Measurements from ENCODE around the gene ABCB1. TPM values are rescaled to one million over a fixed set of nuclear protein-coding genes. Genes with fewer than 3 reads are reported as not detected.
A peak's percentile ranks its signal among the peaks of the same experiment; 100 is the strongest.

The ABCB1 gene
- 0.15 TPM for polyA plus RNA-seq (2013, experiment 1 of 2)
- polyA plus RNA-seq (2013, experiment 2 of 2) = 0.11 TPM

- Histone ChIP-seq H3K4me3 (ENCODE audit: low read length) (no peak within 1 kb of the TSS), H3K4ac (ENCODE audit: low read depth, low read length) (no peak within 1 kb of the TSS), H2AK5ac (ENCODE audit: low read length) (no peak within 1 kb of the TSS), H4K5ac (ENCODE audit: low read length) (no peak within 1 kb of the TSS), H3K4me2 (ENCODE audit: low read length) (peak within 1 kb of the TSS; percentile 85), H3K23ac (ENCODE audit: low read length) (no peak within 1 kb of the TSS), H2BK15ac (replicated peaks; ENCODE audit: low read depth) (no peak within 1 kb of the TSS), H4K8ac (ENCODE audit: low read depth, low read length) (no peak within 1 kb of the TSS), H3K4me1 (ENCODE audit: control insufficient read depth, low read depth, low read length) (no peaks in the 10 kb centered on the region), H3K27ac (ENCODE audit: low read depth, low read length) (no peak within 1 kb of the TSS), H3K79me2 (ENCODE audit: control insufficient read depth, insufficient read depth, low read length) (no peaks in the 10 kb centered on the region), H3K36me3 (ENCODE audit: control insufficient read depth, insufficient read depth, low read length) (no peaks in the 10 kb centered on the region), H3K79me1 (ENCODE audit: low read length) (no peaks in the 10 kb centered on the region), H3K27me3 (ENCODE audit: insufficient read depth, low read length, poor library complexity) (peaks cover 6% of the 10 kb centered on the region), H3K9ac (ENCODE audit: low read length) (no peak within 1 kb of the TSS), H3K18ac (ENCODE audit: low read length) (no peak within 1 kb of the TSS), H2BK5ac (ENCODE audit: low read length) (no peak within 1 kb of the TSS), H3K56ac (ENCODE audit: low read length) (no peak within 1 kb of the TSS), H2BK120ac (ENCODE audit: low read depth, low read length) (no peak within 1 kb of the TSS)
- no CpG with 5 or more reads among the region's 61 CpGs for WGBS (ENCODE audit: extremely low coverage, insufficient coverage, low lambda C conversion rate)
- DNase-seq = peak; percentile 83
Measured at GRCh38 chr7:87600130-87601124, at the start of gene ABCB1. Gene ABCB1 (minus strand): TSS chr7:87600884. CDS start chr7:87600184, 700 bp downstream.

- no peak overlapping the region for H3K56ac ChIP-seq (ENCODE audit: low read length)
- H3K23ac ChIP-seq (ENCODE audit: low read length) = no peak overlapping the region
- H4K8ac ChIP-seq (ENCODE audit: low read depth, low read length) = no peak overlapping the region
- no peak overlapping the region for H2BK120ac ChIP-seq (ENCODE audit: low read depth, low read length)
- H3K4me1 ChIP-seq (ENCODE audit: control insufficient read depth, low read depth, low read length) = no peaks in the 10 kb centered on the region
- H3K4ac ChIP-seq (ENCODE audit: low read depth, low read length) = no peak overlapping the region
- no peak overlapping the region for H3K9ac ChIP-seq (ENCODE audit: low read length)
- H2AK5ac ChIP-seq (ENCODE audit: low read length) = no peak overlapping the region
- H3K4me2 ChIP-seq (ENCODE audit: low read length) = no peak overlapping the region
- H3K27ac ChIP-seq (ENCODE audit: low read depth, low read length) = no peak overlapping the region
- 100% methylated on average over 1 of the region's 1 CpG for WGBS (ENCODE audit: extremely low coverage, insufficient coverage, low lambda C conversion rate)
- no peak overlapping the region for H2BK15ac ChIP-seq (replicated peaks; ENCODE audit: low read depth)
- H3K27me3 ChIP-seq (ENCODE audit: insufficient read depth, low read length, poor library complexity) = no peaks in the 10 kb centered on the region
- H3K18ac ChIP-seq (ENCODE audit: low read length) = no peak overlapping the region
- H3K79me1 ChIP-seq (ENCODE audit: low read length) = no peaks in the 10 kb centered on the region
- H3K4me3 ChIP-seq (ENCODE audit: low read length) = no peak overlapping the region
- no peaks in the 10 kb centered on the region for H3K79me2 ChIP-seq (ENCODE audit: control insufficient read depth, insufficient read depth, low read length)
- H3K36me3 ChIP-seq (ENCODE audit: control insufficient read depth, insufficient read depth, low read length) = no peaks in the 10 kb centered on the region
- DNase-seq = no peak
- H2BK5ac ChIP-seq (ENCODE audit: low read length) = no peak overlapping the region
- H4K5ac ChIP-seq (ENCODE audit: low read length) = no peak overlapping the region
Measured at GRCh38 chr7:87648316-87648715, 47.6 kb upstream of the ABCB1 start.

GRCh38 chr7:87645446-87645845, 44.8 kb upstream of the ABCB1 start:
- no peak overlapping the region for H2BK120ac ChIP-seq (ENCODE audit: low read depth, low read length)
- H2BK5ac ChIP-seq (ENCODE audit: low read length) = no peak overlapping the region
- H3K79me1 ChIP-seq (ENCODE audit: low read length) = no peaks in the 10 kb centered on the region
- no peak overlapping the region for H3K56ac ChIP-seq (ENCODE audit: low read length)
- no peak overlapping the region for H3K4ac ChIP-seq (ENCODE audit: low read depth, low read length)
- H3K4me1 ChIP-seq (ENCODE audit: control insufficient read depth, low read depth, low read length) = no peaks in the 10 kb centered on the region
- no peaks in the 10 kb centered on the region for H3K36me3 ChIP-seq (ENCODE audit: control insufficient read depth, insufficient read depth, low read length)
- H3K18ac ChIP-seq (ENCODE audit: low read length) = no peak overlapping the region
- no peak overlapping the region for H3K9ac ChIP-seq (ENCODE audit: low read length)
- H3K79me2 ChIP-seq (ENCODE audit: control insufficient read depth, insufficient read depth, low read length) = no peaks in the 10 kb centered on the region
- H3K23ac ChIP-seq (ENCODE audit: low read length) = no peak overlapping the region
- H3K27ac ChIP-seq (ENCODE audit: low read depth, low read length) = no peak overlapping the region
- H2AK5ac ChIP-seq (ENCODE audit: low read length) = no peak overlapping the region
- no peak overlapping the region for H4K8ac ChIP-seq (ENCODE audit: low read depth, low read length)
- H3K4me3 ChIP-seq (ENCODE audit: low read length) = no peak overlapping the region
- no peaks in the 10 kb centered on the region for H3K27me3 ChIP-seq (ENCODE audit: insufficient read depth, low read length, poor library complexity)
- H3K4me2 ChIP-seq (ENCODE audit: low read length) = no peak overlapping the region
- no peak overlapping the region for H2BK15ac ChIP-seq (replicated peaks; ENCODE audit: low read depth)
- DNase-seq = no peak
- H4K5ac ChIP-seq (ENCODE audit: low read length) = no peak overlapping the region
- no CpG with 5 or more reads among the region's 1 CpG for WGBS (ENCODE audit: extremely low coverage, insufficient coverage, low lambda C conversion rate)

- no peaks in the 10 kb centered on the region for H3K79me1 ChIP-seq (ENCODE audit: low read length)
- no peak overlapping the region for H4K5ac ChIP-seq (ENCODE audit: low read length)
- H3K4ac ChIP-seq (ENCODE audit: low read depth, low read length) = no peak overlapping the region
- H3K4me2 ChIP-seq (ENCODE audit: low read length) = no peak overlapping the region
- no peak overlapping the region for H3K18ac ChIP-seq (ENCODE audit: low read length)
- H2BK15ac ChIP-seq (replicated peaks; ENCODE audit: low read depth) = no peak overlapping the region
- H3K9ac ChIP-seq (ENCODE audit: low read length) = no peak overlapping the region
- no peak overlapping the region for H3K23ac ChIP-seq (ENCODE audit: low read length)
- no peak for DNase-seq
- WGBS (ENCODE audit: extremely low coverage, insufficient coverage, low lambda C conversion rate) = no CpG with 5 or more reads among the region's 1 CpG
- H2BK120ac ChIP-seq (ENCODE audit: low read depth, low read length) = no peak overlapping the region
- no peak overlapping the region for H3K27ac ChIP-seq (ENCODE audit: low read depth, low read length)
- H3K4me3 ChIP-seq (ENCODE audit: low read length) = no peak overlapping the region
- H3K27me3 ChIP-seq (ENCODE audit: insufficient read depth, low read length, poor library complexity) = no peaks in the 10 kb centered on the region
- H2AK5ac ChIP-seq (ENCODE audit: low read length) = no peak overlapping the region
- H2BK5ac ChIP-seq (ENCODE audit: low read length) = no peak overlapping the region
- no peaks in the 10 kb centered on the region for H3K36me3 ChIP-seq (ENCODE audit: control insufficient read depth, insufficient read depth, low read length)
- H3K56ac ChIP-seq (ENCODE audit: low read length) = no peak overlapping the region
- H3K4me1 ChIP-seq (ENCODE audit: control insufficient read depth, low read depth, low read length) = no peaks in the 10 kb centered on the region
- no peaks in the 10 kb centered on the region for H3K79me2 ChIP-seq (ENCODE audit: control insufficient read depth, insufficient read depth, low read length)
- H4K8ac ChIP-seq (ENCODE audit: low read depth, low read length) = no peak overlapping the region
Measured at GRCh38 chr7:87635921-87636320, 35.2 kb upstream of the ABCB1 start.

GRCh38 chr7:87628780-87629569, 28.3 kb upstream of the ABCB1 start:
- H3K36me3 ChIP-seq (ENCODE audit: control insufficient read depth, insufficient read depth, low read length) = no peaks in the 10 kb centered on the region
- no peak overlapping the region for H2AK5ac ChIP-seq (ENCODE audit: low read length)
- H4K8ac ChIP-seq (ENCODE audit: low read depth, low read length) = no peak overlapping the region
- H3K27ac ChIP-seq (ENCODE audit: low read depth, low read length) = no peak overlapping the region
- H3K27me3 ChIP-seq (ENCODE audit: insufficient read depth, low read length, poor library complexity) = peaks cover 6% of the 10 kb centered on the region
- no peaks in the 10 kb centered on the region for H3K4me1 ChIP-seq (ENCODE audit: control insufficient read depth, low read depth, low read length)
- peak overlapping the region; percentile 33 for H3K9ac ChIP-seq (ENCODE audit: low read length)
- no peak overlapping the region for H3K18ac ChIP-seq (ENCODE audit: low read length)
- peak overlapping the region; percentile 34 for H3K56ac ChIP-seq (ENCODE audit: low read length)
- no peak overlapping the region for H2BK15ac ChIP-seq (replicated peaks; ENCODE audit: low read depth)
- H3K4me2 ChIP-seq (ENCODE audit: low read length) = peak overlapping the region; percentile 83
- no peak overlapping the region for H3K23ac ChIP-seq (ENCODE audit: low read length)
- peak overlapping the region; percentile 32 for H3K4me3 ChIP-seq (ENCODE audit: low read length)
- WGBS (ENCODE audit: extremely low coverage, insufficient coverage, low lambda C conversion rate) = no CpG with 5 or more reads among the region's 39 CpGs
- H3K79me1 ChIP-seq (ENCODE audit: low read length) = no peaks in the 10 kb centered on the region
- H2BK120ac ChIP-seq (ENCODE audit: low read depth, low read length) = no peak overlapping the region
- H2BK5ac ChIP-seq (ENCODE audit: low read length) = no peak overlapping the region
- DNase-seq = peak; percentile 28
- H3K79me2 ChIP-seq (ENCODE audit: control insufficient read depth, insufficient read depth, low read length) = no peaks in the 10 kb centered on the region
- H4K5ac ChIP-seq (ENCODE audit: low read length) = no peak overlapping the region
- no peak overlapping the region for H3K4ac ChIP-seq (ENCODE audit: low read depth, low read length)

Data from mesendoderm (in vitro differentiated cells).